Measurements from ENCODE around the gene SLC27A2. TPM values are rescaled to one million over a fixed set of nuclear protein-coding genes. Genes with fewer than 3 reads are reported as not detected.
A peak's percentile ranks its signal among the peaks of the same experiment; 100 is the strongest.

SLC27A2 gene
- total RNA-seq, 1 experiment from 2014 or later, result 7.0 TPM

GRCh38 chr15:50251638-50252182, 69.7 kb downstream of the SLC27A2 start:
- Histone ChIP-seq H2BK15ac (ENCODE audit: low read depth, low read length) (no peak overlapping the region), H4K20me1 (ENCODE audit: control insufficient read depth, insufficient read depth, insufficient read length) (no peaks in the 10 kb centered on the region), H3K4me2 (ENCODE audit: insufficient read depth, insufficient read length, low read length) (no peak overlapping the region), H2BK20ac (ENCODE audit: low read depth, low read length, poor library complexity, severe bottlenecking) (no peak overlapping the region), H3K79me1 (ENCODE audit: insufficient read depth, low read depth, low read length, poor library complexity, severe bottlenecking) (no peaks in the 10 kb centered on the region), H3K27ac (ENCODE audit: insufficient read length, low read depth, low read length) (no peak overlapping the region), H3K56ac (ENCODE audit: insufficient read length, low read depth, low read length) (no peak overlapping the region), H2BK5ac (ENCODE audit: insufficient read length, low read length) (no peak overlapping the region), H3K79me2 (ENCODE audit: insufficient read depth, low read length) (no peaks in the 10 kb centered on the region), H2BK120ac (ENCODE audit: low read depth, low read length, poor library complexity, severe bottlenecking) (no peak overlapping the region), H4K5ac (ENCODE audit: insufficient read length, low read depth, low read length) (no peak overlapping the region), H3K9ac (ENCODE audit: extremely low read depth, insufficient read length, low read length) (no peak overlapping the region), H3K4me1 (ENCODE audit: insufficient read depth, low read length) (no peaks in the 10 kb centered on the region), H3K23ac (ENCODE audit: insufficient read length, low read depth, low read length) (no peak overlapping the region), H3K27me3 (ENCODE audit: insufficient read depth, low read length) (no peaks in the 10 kb centered on the region), H3K18ac (ENCODE audit: insufficient read length, low read depth, low read length) (no peak overlapping the region), H2BK12ac (ENCODE audit: insufficient read length, low read depth, low read length) (no peak overlapping the region), H3K23me2 (ENCODE audit: insufficient read length, low read depth, low read length, poor library complexity, severe bottlenecking) (no peaks in the 10 kb centered on the region), H3T11ph (ENCODE audit: low read length) (no peak overlapping the region), H4K91ac (ENCODE audit: insufficient read length, low read depth, low read length) (no peak overlapping the region), H2AFZ (ENCODE audit: low read length) (no peak overlapping the region), H3K4ac (ENCODE audit: low read depth, low read length) (no peak overlapping the region), H3K9me3 (ENCODE audit: control insufficient read depth, low read depth, low read length) (no peaks in the 10 kb centered on the region), H4K8ac (replicated peaks; ENCODE audit: insufficient read length, low read depth, low read length) (no peak overlapping the region), H2AK5ac (ENCODE audit: insufficient read length, low read length) (no peak overlapping the region), H3K14ac (ENCODE audit: insufficient read depth, low read length) (no peak overlapping the region)
- Mint-ChIP-seq H3K36me3 (ENCODE audit: insufficient read depth in 1 of 3, low read depth in 3 of 3) (no peaks in the 10 kb centered on the region), H3K27me3 (ENCODE audit: low read depth) (peaks cover 4% of the 10 kb centered on the region), H3K4me1 (peaks cover 4 to 6% of the 10 kb centered on the region in 2 experiments; a peak in 3 of 4 replicates), H3K9me3 (no peaks in the 10 kb centered on the region), H3K27ac (no peak overlapping the region), H3K4me3 (no peak overlapping the region)
- no peak for DNase-seq
- no CpG with 5 or more reads among the region's 11 CpGs for WGBS (ENCODE audit: extremely low coverage, insufficient read length, low lambda C conversion rate)
- 0 out of 3 replicates have a peak, but pooled peaks have one; percentile 12 for TF ChIP-seq CTCF (conservative IDR thresholded peaks at IDR 0.05)

Measured in H9 (cell line).